DND-41 (cell line): ENCODE data around the gene CRY1.
"Not testable (repeated sequence)": the region's sequence is repeated elsewhere in the genome, so short reads cannot be mapped to it uniquely, and the experiment has no call there.

Source experiments
- ATAC-seq: fragments of 200-7000 bp; cut with Tn5 transposase; 3 replicates; pipeline ENCODE4 v1.9.1; 2021; ENCODE audit warnings: low read depth; ENCODE audit not compliant: insufficient read depth
- DNase-seq: peaks from one replicate; pipeline ENCODE4 v3.0.0-alpha.2; 2020
- H2AFZ ChIP-seq: 2 replicates; pipeline ENCODE4 v1.6.0; 2012; ENCODE audit warnings: low read depth, low read length
- H3K27ac ChIP-seq: 2 replicates; pipeline ENCODE4 v1.5.1; 2012; ENCODE audit warnings: low read length, inconsistent platforms
- H3K27me3 ChIP-seq: fragments of 200-600 bp; sonication (generic); 2 replicates; pipeline ENCODE4 v1.6.0; 2012; ENCODE audit warnings: low read length, mild to moderate bottlenecking, inconsistent platforms; ENCODE audit not compliant: insufficient read depth, poor library complexity
- H3K36me3 ChIP-seq: 2 replicates; pipeline ENCODE4 v1.5.1; 2012; ENCODE audit warnings: low read length, inconsistent platforms; ENCODE audit not compliant: insufficient read depth
- H3K4me1 ChIP-seq: 2 replicates; pipeline ENCODE4 v1.5.1; 2012; ENCODE audit warnings: mild to moderate bottlenecking, low read length; ENCODE audit not compliant: insufficient read depth
- H3K4me2 ChIP-seq: 2 replicates; pipeline ENCODE4 v1.6.0; 2012; ENCODE audit warnings: mild to moderate bottlenecking, moderate library complexity, low read length, inconsistent platforms; ENCODE audit not compliant: insufficient read depth
- H3K4me3 ChIP-seq, 2 experiments: fragments of 200-600 bp in 1 of 2; shearing (Covaris generic) in 1 of 2; 2 replicates each; pipeline ENCODE4 v1.5.1; 2012 to 2016; ENCODE audit warnings: inconsistent platforms in 2 of 2, low read length in 2 of 2, mild to moderate bottlenecking in 2 of 2, low read depth in 1 of 2, moderate library complexity in 1 of 2
- H3K79me2 ChIP-seq: 2 replicates; pipeline ENCODE4 v1.6.0; 2012; ENCODE audit warnings: low read length, inconsistent platforms; ENCODE audit not compliant: insufficient read depth
- H3K9ac ChIP-seq: 2 replicates; pipeline ENCODE4 v1.6.0; 2012; ENCODE audit warnings: low read depth, mild to moderate bottlenecking, inconsistent platforms, low read length, moderate library complexity
- H3K9me3 ChIP-seq: 2 replicates; pipeline ENCODE4 v1.5.1; 2012; ENCODE audit warnings: low read length, moderate library complexity, mild to moderate bottlenecking, inconsistent platforms; ENCODE audit not compliant: insufficient read depth, severe bottlenecking
- H4K20me1 ChIP-seq: 2 replicates; pipeline ENCODE4 v1.6.0; 2012; ENCODE audit warnings: low read length; ENCODE audit not compliant: insufficient read depth
- EZH2 ChIP-seq: IDR thresholded peaks from 3 replicates; pipeline ENCODE4 v1.6.1; 2012; ENCODE audit warnings: borderline replicate concordance, low read depth, mild to moderate bottlenecking, moderate library complexity, low read length, inconsistent platforms; ENCODE audit not compliant: severe bottlenecking
- TF ChIP-seq, protein P1 (sequence below): IDR thresholded peaks from 2 replicates; pipeline ENCODE4 v1.5.1; 2012; ENCODE audit warnings: borderline replicate concordance, low read length, moderate library complexity, mild to moderate bottlenecking; ENCODE audit not compliant: poor library complexity, severe bottlenecking; ENCODE audit errors: extremely low read depth

The CRY1 gene

DNA sequence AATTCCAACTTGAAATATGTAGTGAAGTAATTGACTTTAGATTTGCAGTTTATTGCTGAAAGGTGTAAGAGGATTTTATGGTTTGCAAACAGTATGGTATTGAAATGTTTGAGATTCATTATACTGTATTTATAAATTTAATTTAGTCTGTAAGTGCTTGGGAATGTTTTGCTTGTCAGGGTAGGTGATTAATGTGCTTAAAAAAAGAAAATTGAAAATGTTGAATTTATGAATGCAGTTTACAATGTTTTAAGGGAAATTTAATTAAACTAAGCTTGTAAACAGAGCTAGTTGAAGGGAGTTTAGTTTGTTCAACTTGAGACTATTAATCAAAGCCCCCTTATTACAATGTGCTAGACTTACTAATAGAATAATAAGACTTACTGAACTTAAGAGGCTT, 18.0 kb upstream of the CRY1 start:
- Histone ChIP-seq H2AFZ (no peak overlapping the region), H4K20me1 (no peaks in the 10 kb centered on the region), H3K27ac (no peak overlapping the region), H3K9ac (no peak overlapping the region), H3K27me3 (peaks cover 15% of the 10 kb centered on the region), H3K36me3 (no peaks in the 10 kb centered on the region), H3K4me2 (no peak overlapping the region), H3K4me1 (no peaks in the 10 kb centered on the region), H3K79me2 (no peaks in the 10 kb centered on the region), H3K9me3 (no peaks in the 10 kb centered on the region), H3K4me3 (no peak overlapping the region)
- no peak for TF ChIP-seq EZH2
- TF ChIP-seq, protein P1, sequence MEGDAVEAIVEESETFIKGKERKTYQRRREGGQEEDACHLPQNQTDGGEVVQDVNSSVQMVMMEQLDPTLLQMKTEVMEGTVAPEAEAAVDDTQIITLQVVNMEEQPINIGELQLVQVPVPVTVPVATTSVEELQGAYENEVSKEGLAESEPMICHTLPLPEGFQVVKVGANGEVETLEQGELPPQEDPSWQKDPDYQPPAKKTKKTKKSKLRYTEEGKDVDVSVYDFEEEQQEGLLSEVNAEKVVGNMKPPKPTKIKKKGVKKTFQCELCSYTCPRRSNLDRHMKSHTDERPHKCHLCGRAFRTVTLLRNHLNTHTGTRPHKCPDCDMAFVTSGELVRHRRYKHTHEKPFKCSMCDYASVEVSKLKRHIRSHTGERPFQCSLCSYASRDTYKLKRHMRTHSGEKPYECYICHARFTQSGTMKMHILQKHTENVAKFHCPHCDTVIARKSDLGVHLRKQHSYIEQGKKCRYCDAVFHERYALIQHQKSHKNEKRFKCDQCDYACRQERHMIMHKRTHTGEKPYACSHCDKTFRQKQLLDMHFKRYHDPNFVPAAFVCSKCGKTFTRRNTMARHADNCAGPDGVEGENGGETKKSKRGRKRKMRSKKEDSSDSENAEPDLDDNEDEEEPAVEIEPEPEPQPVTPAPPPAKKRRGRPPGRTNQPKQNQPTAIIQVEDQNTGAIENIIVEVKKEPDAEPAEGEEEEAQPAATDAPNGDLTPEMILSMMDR, result no peak
- no peak for ATAC-seq
- DNase-seq, result no peak

DNA sequence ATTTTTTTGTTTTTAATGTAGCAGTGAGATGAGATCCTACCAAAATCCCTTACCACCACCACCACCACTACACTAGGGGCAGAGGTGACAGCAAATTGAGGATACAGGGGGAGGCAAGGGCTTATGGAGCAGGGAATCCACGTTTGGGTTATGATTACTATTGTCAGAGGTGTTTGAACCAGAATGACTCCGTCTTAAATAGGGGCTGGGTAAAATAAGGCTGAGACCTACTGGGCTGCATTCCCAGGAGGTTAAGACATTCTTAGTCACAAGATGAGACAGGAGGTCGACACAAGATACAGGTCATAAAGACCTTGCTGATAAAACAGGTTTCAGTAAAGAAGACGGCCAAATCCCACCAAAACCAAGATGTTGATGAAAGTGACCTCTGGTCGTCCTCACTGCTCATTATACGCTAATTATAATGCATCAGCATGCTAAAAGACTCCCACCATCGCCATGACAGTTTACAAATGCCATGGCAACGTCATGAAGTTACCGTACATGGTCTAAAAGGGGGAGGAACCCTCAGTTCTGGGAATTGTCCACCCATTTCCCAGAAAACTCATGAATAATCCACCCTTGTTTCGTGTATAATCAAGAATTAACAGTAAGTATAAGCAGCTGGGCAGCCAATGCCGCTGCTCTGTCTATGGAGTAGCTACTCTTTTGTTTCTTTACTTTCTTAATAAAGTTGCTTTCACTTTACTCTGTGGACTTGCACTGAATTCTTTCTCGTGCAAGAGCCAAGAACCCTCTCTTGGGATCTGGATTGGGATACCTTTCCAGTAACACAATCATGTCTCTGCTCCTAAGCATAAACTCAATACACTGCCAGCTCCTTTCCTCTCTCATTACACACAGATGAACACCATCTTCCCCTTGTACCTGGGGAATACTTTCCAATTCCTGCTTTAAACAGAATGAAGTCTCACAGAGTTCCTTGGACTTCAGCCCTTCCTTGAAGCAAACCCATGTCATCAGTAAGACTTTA, 16.7 kb upstream of the CRY1 start:
- no peak for ATAC-seq

DNA sequence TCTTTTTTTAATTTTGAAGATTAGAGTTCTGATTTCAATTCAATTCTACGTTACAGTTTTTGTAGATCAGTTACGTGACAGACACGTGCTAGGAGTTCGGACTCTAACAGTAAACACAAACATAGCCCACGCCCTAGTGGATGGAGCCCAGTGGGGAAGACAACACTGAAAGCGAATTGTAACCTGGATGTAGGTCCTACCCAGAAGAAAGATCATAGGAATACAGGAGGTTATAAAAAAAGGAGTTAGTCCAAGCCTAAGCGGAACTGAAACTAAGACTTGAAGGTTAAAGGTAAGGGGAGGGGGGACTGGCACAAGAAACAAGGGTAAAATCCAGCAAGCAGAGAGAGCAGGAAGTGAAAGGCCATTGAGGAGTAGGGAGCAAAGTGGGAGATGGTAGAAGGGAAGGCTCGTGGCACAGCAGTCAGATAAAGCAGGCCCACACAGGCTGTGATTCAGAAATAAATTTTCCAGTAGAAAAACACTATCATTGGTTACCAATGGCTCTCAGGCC, 15.7 kb upstream of the CRY1 start:
- Histone ChIP-seq H2AFZ (no peak overlapping the region), H3K4me1 (no peaks in the 10 kb centered on the region), H3K79me2 (no peaks in the 10 kb centered on the region), H3K27ac (no peak overlapping the region), H3K4me3 (no peak overlapping the region), H4K20me1 (no peaks in the 10 kb centered on the region), H3K9ac (no peak overlapping the region), H3K9me3 (no peaks in the 10 kb centered on the region), H3K36me3 (no peaks in the 10 kb centered on the region), H3K27me3 (peaks cover 10% of the 10 kb centered on the region), H3K4me2 (no peak overlapping the region)
- DNase-seq (no peak), ATAC-seq (no peak)
- TF ChIP-seq, protein P1, result no peak
- no peak for TF ChIP-seq EZH2

More for the DNA sequence above, 16.7 kb upstream of the CRY1 start:
- Histone ChIP-seq H3K9me3 (no peaks in the 10 kb centered on the region), H3K4me1 (no peaks in the 10 kb centered on the region), H2AFZ (no peak overlapping the region), H4K20me1 (no peaks in the 10 kb centered on the region), H3K36me3 (no peaks in the 10 kb centered on the region), H3K79me2 (no peaks in the 10 kb centered on the region), H3K27me3 (peaks cover 13% of the 10 kb centered on the region), H3K9ac (no peak overlapping the region), H3K4me3 (no peak overlapping the region), H3K27ac (no peak overlapping the region), H3K4me2 (no peak overlapping the region)
- TF ChIP-seq, protein P1, result no peak
- TF ChIP-seq EZH2, result no peak
- no peak for DNase-seq

DNA sequence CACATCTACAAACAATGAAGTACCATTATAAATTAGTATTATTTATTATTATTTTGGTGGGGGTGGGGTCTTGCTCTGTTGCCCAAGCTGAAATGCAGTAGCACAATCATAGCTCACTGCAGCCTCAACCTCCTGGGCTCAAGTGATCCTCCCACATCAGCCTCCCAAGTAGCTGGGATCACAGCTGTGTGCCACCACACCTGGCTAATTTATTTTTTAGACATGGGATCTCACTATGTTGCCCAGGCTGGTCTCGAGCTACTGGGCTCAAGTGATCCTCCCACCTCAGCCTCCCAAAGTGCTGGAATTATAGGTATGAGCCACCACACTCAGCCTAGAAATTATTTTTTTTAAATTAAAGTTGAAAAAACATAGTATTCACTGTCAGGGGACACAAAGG, 15.0 kb upstream of the CRY1 start:
- not testable (repeated sequence) for H4K20me1 ChIP-seq, H2AFZ ChIP-seq, H3K27ac ChIP-seq, H3K27me3 ChIP-seq, H3K4me2 ChIP-seq, H3K9me3 ChIP-seq, H3K4me1 ChIP-seq, DNase-seq, ATAC-seq, H3K36me3 ChIP-seq, H3K9ac ChIP-seq, H3K79me2 ChIP-seq, H3K4me3 ChIP-seq
